Activated T-cell treated with anti-CD3 and anti-CD28 coated beads, Interleukin-2, amount 50 U/mL, for 4 hours (primary cell): ENCODE data around the gene DCPS. TPM values are rescaled to one million over a fixed set of nuclear protein-coding genes. Genes with fewer than 3 reads are reported as not detected.
"Not testable (repeated sequence)": the region's sequence is repeated elsewhere in the genome, so short reads cannot be mapped to it uniquely, and the experiment has no call there.

Experiments used
- ATAC-seq, 2 donors: fragments of 200-7000 bp; cut with Tn5 transposase; one replicate each; pipeline ENCODE4 v1.10.0; 2021
- DNase-seq: peaks from one replicate; pipeline ENCODE4 v3.0.0-alpha.2; 2020
- H3K27me3 Mint-ChIP-seq: one replicate; pipeline ENCODE4 v1.8.0; 2021; ENCODE audit warnings: low read depth, mixed read lengths
- H3K36me3 Mint-ChIP-seq: one replicate; pipeline ENCODE4 v1.8.0; 2022; ENCODE audit warnings: mixed read lengths; ENCODE audit not compliant: insufficient read depth
- H3K4me1 Mint-ChIP-seq: one replicate; pipeline ENCODE4 v1.8.0; 2021; ENCODE audit warnings: low read depth, mixed read lengths
- H3K4me3 Mint-ChIP-seq: one replicate; pipeline ENCODE4 v1.8.0; 2021; ENCODE audit warnings: mild to moderate bottlenecking, moderate library complexity, mixed read lengths
- H3K9me3 Mint-ChIP-seq: one replicate; pipeline ENCODE4 v1.8.0; 2021; ENCODE audit warnings: mixed read lengths
- total RNA-seq, 3 donors: library from RNA; stranded (reverse); gene quantifications; one replicate each; pipeline ENCODE4 v1.2.1, GENCODE V29; 2021

The DCPS gene
- total RNA-seq, 3 donors from 2014 or later, result 31.4 to 37.6 (median 37.5) TPM

GRCh38 chr11:126308271-126308671 lies 4.4 kb downstream of the DCPS start:
- no peak overlapping the region for H3K4me3 Mint-ChIP-seq
- H3K36me3 Mint-ChIP-seq, result peaks cover 24% of the 10 kb centered on the region
- no peak for ATAC-seq
- DNase-seq, result no peak
- H3K9me3 Mint-ChIP-seq, result no peaks in the 10 kb centered on the region
- peaks cover 44% of the 10 kb centered on the region for H3K4me1 Mint-ChIP-seq
- no peaks in the 10 kb centered on the region for H3K27me3 Mint-ChIP-seq

GRCh38 chr11:126308771-126309170 lies 4.9 kb downstream of the DCPS start:
- DNase-seq, H3K27me3 Mint-ChIP-seq, H3K9me3 Mint-ChIP-seq, H3K4me3 Mint-ChIP-seq, ATAC-seq: not testable (repeated sequence)
- H3K4me1 Mint-ChIP-seq, result peaks cover 42% of the 10 kb centered on the region
- H3K36me3 Mint-ChIP-seq, result peaks cover 27% of the 10 kb centered on the region

- peak; percentile 44 to 72 for ATAC-seq
- peak; percentile 47 for DNase-seq
- Mint-ChIP-seq H3K36me3 (peaks cover 36% of the 10 kb centered on the region), H3K4me3 (no peak overlapping the region), H3K9me3 (peaks cover 4% of the 10 kb centered on the region), H3K4me1 (peaks cover 34% of the 10 kb centered on the region), H3K27me3 (no peaks in the 10 kb centered on the region)
Measured at GRCh38 chr11:126310200-126310991, 6.5 kb downstream of the DCPS start.

GRCh38 chr11:126310992-126311310 lies 7.1 kb downstream of the DCPS start:
- ATAC-seq (no peak), DNase-seq (no peak)
- H3K9me3 Mint-ChIP-seq, result peaks cover 4% of the 10 kb centered on the region
- H3K27me3 Mint-ChIP-seq, result no peaks in the 10 kb centered on the region
- no peak overlapping the region for H3K4me3 Mint-ChIP-seq
- H3K36me3 Mint-ChIP-seq, result peaks cover 35% of the 10 kb centered on the region
- H3K4me1 Mint-ChIP-seq, result peaks cover 29% of the 10 kb centered on the region

GRCh38 chr11:126311401-126312291 lies 7.8 kb downstream of the DCPS start:
- Mint-ChIP-seq H3K36me3 (peaks cover 40% of the 10 kb centered on the region), H3K27me3 (no peaks in the 10 kb centered on the region), H3K4me3 (no peak overlapping the region), H3K9me3 (peaks cover 10% of the 10 kb centered on the region), H3K4me1 (peaks cover 27% of the 10 kb centered on the region)
- DNase-seq (no peak), ATAC-seq (no peak)

- Mint-ChIP-seq H3K4me1 (peaks cover 30% of the 10 kb centered on the region), H3K9me3 (peaks cover 10% of the 10 kb centered on the region), H3K27me3 (no peaks in the 10 kb centered on the region), H3K4me3 (no peak overlapping the region), H3K36me3 (peaks cover 42% of the 10 kb centered on the region)
- ATAC-seq, result no peak
- DNase-seq, result no peak
Measured at GRCh38 chr11:126312961-126313360, 9.1 kb downstream of the DCPS start.

GRCh38 chr11:126313826-126314225 lies 10.0 kb downstream of the DCPS start:
- no peak for ATAC-seq
- no peaks in the 10 kb centered on the region for H3K27me3 Mint-ChIP-seq
- H3K36me3 Mint-ChIP-seq, result peaks cover 42% of the 10 kb centered on the region

GRCh38 chr11:126317432-126317755 lies 13.5 kb downstream of the DCPS start:
- DNase-seq (no peak), ATAC-seq (no peak)
- Mint-ChIP-seq H3K4me1 (peaks cover 39% of the 10 kb centered on the region), H3K9me3 (peaks cover 10% of the 10 kb centered on the region), H3K36me3 (peaks cover 30% of the 10 kb centered on the region), H3K4me3 (no peak overlapping the region), H3K27me3 (no peaks in the 10 kb centered on the region)

More at GRCh38 chr11:126313826-126314225, 10.0 kb downstream of the DCPS start:
- peaks cover 35% of the 10 kb centered on the region for H3K4me1 Mint-ChIP-seq
- peaks cover 10% of the 10 kb centered on the region for H3K9me3 Mint-ChIP-seq
- no peak overlapping the region for H3K4me3 Mint-ChIP-seq
- no peak for DNase-seq

- H3K9me3 Mint-ChIP-seq, result peaks cover 10% of the 10 kb centered on the region
- peaks cover 30% of the 10 kb centered on the region for H3K36me3 Mint-ChIP-seq
Measured at GRCh38 chr11:126317756-126318573, 14.1 kb downstream of the DCPS start.

GRCh38 chr11:126318574-126319373 lies 14.9 kb downstream of the DCPS start:
- Mint-ChIP-seq H3K36me3 (peaks cover 26% of the 10 kb centered on the region), H3K9me3 (peaks cover 10% of the 10 kb centered on the region), H3K4me1 (peaks cover 39% of the 10 kb centered on the region), H3K27me3 (no peaks in the 10 kb centered on the region), H3K4me3 (peak overlapping the region; percentile 9)
- peak; percentile 70 to 78 for ATAC-seq
- no peak for DNase-seq

More at GRCh38 chr11:126317756-126318573, 14.1 kb downstream of the DCPS start:
- H3K27me3 Mint-ChIP-seq, result no peaks in the 10 kb centered on the region
- peak; percentile 62 to 68 for ATAC-seq
- DNase-seq, result no peak
- peaks cover 39% of the 10 kb centered on the region for H3K4me1 Mint-ChIP-seq
- H3K4me3 Mint-ChIP-seq, result peak overlapping the region; percentile 59

GRCh38 chr11:126319374-126319740 lies 15.5 kb downstream of the DCPS start:
- no peak for DNase-seq
- no peak for ATAC-seq
- Mint-ChIP-seq H3K36me3 (peaks cover 20% of the 10 kb centered on the region), H3K4me1 (peaks cover 39% of the 10 kb centered on the region), H3K9me3 (peaks cover 6% of the 10 kb centered on the region), H3K4me3 (no peak overlapping the region), H3K27me3 (no peaks in the 10 kb centered on the region)

- ATAC-seq (no peak), DNase-seq (no peak)
- Mint-ChIP-seq H3K9me3 (no peaks in the 10 kb centered on the region), H3K4me1 (peaks cover 32% of the 10 kb centered on the region), H3K36me3 (peaks cover 4% of the 10 kb centered on the region), H3K27me3 (no peaks in the 10 kb centered on the region), H3K4me3 (no peak overlapping the region)
Measured at GRCh38 chr11:126322996-126323395, 19.1 kb downstream of the DCPS start.

GRCh38 chr11:126327281-126328000 lies 23.6 kb downstream of the DCPS start:
- Mint-ChIP-seq H3K4me1 (peaks cover 13% of the 10 kb centered on the region), H3K27me3 (no peaks in the 10 kb centered on the region), H3K4me3 (no peak overlapping the region), H3K36me3 (peaks cover 14% of the 10 kb centered on the region), H3K9me3 (no peaks in the 10 kb centered on the region)
- no peak for ATAC-seq
- DNase-seq, result no peak
